Kidney epithelial cell (primary cell): ENCODE results near the gene CT45A1. TPM values are rescaled to one million over a fixed set of nuclear protein-coding genes. Genes with fewer than 3 reads are reported as not detected.
"Not testable (repeated sequence)": the region's sequence is repeated elsewhere in the genome, so short reads cannot be mapped to it uniquely, and the experiment has no call there.

ENCODE experiments used
- DNase-seq: peaks from one replicate; pipeline ENCODE4 v3.0.0-alpha.2; 2010; ENCODE audit warnings: low read depth
- H3K27me3 ChIP-seq: 2 replicates; pipeline ENCODE4 v1.6.0; 2011; ENCODE audit warnings: low read length; ENCODE audit not compliant: control insufficient read depth, insufficient read depth
- H3K36me3 ChIP-seq: 2 replicates; pipeline ENCODE4 v1.5.1; 2011; ENCODE audit warnings: low read length; ENCODE audit not compliant: control insufficient read depth, insufficient read depth
- H3K4me3 ChIP-seq: 2 replicates; pipeline ENCODE4 v1.5.1; 2011; ENCODE audit warnings: low read depth, mild to moderate bottlenecking, control low read depth, low read length
- total RNA-seq: library from RNA; depleted of rRNA; stranded (reverse); fragments of >200 nt; gene quantifications from 2 replicates; pipeline ENCODE4 v1.2.3, GENCODE V29; 2015
- TF ChIP-seq, protein P1 (sequence below): IDR thresholded peaks from 2 replicates; pipeline ENCODE4 v1.5.1; 2011; ENCODE audit warnings: mild to moderate bottlenecking, moderate library complexity, low read length, control low read depth, inconsistent platforms; ENCODE audit not compliant: insufficient read depth, poor library complexity, severe bottlenecking

CT45A1 gene
- total RNA-seq, 1 donor from 2014 or later: not detected

- no peaks in the 10 kb centered on the region for H3K27me3 ChIP-seq
- no peaks in the 10 kb centered on the region for H3K36me3 ChIP-seq
- no peak for DNase-seq
- no peak overlapping the region for H3K4me3 ChIP-seq
- TF ChIP-seq, protein P1, sequence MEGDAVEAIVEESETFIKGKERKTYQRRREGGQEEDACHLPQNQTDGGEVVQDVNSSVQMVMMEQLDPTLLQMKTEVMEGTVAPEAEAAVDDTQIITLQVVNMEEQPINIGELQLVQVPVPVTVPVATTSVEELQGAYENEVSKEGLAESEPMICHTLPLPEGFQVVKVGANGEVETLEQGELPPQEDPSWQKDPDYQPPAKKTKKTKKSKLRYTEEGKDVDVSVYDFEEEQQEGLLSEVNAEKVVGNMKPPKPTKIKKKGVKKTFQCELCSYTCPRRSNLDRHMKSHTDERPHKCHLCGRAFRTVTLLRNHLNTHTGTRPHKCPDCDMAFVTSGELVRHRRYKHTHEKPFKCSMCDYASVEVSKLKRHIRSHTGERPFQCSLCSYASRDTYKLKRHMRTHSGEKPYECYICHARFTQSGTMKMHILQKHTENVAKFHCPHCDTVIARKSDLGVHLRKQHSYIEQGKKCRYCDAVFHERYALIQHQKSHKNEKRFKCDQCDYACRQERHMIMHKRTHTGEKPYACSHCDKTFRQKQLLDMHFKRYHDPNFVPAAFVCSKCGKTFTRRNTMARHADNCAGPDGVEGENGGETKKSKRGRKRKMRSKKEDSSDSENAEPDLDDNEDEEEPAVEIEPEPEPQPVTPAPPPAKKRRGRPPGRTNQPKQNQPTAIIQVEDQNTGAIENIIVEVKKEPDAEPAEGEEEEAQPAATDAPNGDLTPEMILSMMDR: peak; percentile 20
Observed at GRCh38 chrX:135707880-135708279, 5.6 kb upstream of the CT45A1 start.

- Histone ChIP-seq H3K4me3 (no peak overlapping the region), H3K27me3 (no peaks in the 10 kb centered on the region), H3K36me3 (no peaks in the 10 kb centered on the region)
- no peak for DNase-seq
- TF ChIP-seq, protein P1: no peak
Observed at GRCh38 chrX:135713795-135714194, 356 bp downstream of the CT45A1 start.

DNA sequence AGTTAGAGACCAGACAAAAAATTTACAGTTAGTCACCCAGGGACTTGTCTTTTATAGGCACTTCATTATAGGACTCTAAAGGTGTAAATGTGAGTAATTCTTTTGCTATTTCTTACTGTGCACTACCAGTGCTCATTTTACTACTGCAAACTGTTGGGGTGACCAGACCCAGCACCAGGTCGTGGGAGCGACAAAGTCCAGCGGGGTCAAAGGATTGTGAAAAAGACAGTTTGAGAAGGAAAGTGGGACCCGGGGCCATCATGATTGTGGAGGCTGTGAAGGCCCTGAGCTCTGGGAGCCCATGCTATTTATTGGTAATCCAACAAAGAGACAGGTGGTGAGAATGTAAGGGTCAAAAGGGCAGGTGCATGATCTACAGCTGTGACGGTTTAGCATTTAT lies 21.2 kb downstream of the CT45A1 start:
- not testable (repeated sequence) for DNase-seq, H3K27me3 ChIP-seq, H3K36me3 ChIP-seq, H3K4me3 ChIP-seq

- Histone ChIP-seq H3K4me3 (no peak overlapping the region), H3K36me3 (no peaks in the 10 kb centered on the region), H3K27me3 (no peaks in the 10 kb centered on the region)
- TF ChIP-seq, protein P1: no peak
- DNase-seq: no peak
Observed at GRCh38 chrX:135737366-135738071, 24.1 kb downstream of the CT45A1 start.

GRCh38 chrX:135740681-135741149 lies 27.3 kb downstream of the CT45A1 start:
- no peaks in the 10 kb centered on the region for H3K27me3 ChIP-seq
- H3K4me3 ChIP-seq: no peak overlapping the region
- no peaks in the 10 kb centered on the region for H3K36me3 ChIP-seq
- DNase-seq: no peak
- TF ChIP-seq, protein P1: peak; percentile 45

DNA sequence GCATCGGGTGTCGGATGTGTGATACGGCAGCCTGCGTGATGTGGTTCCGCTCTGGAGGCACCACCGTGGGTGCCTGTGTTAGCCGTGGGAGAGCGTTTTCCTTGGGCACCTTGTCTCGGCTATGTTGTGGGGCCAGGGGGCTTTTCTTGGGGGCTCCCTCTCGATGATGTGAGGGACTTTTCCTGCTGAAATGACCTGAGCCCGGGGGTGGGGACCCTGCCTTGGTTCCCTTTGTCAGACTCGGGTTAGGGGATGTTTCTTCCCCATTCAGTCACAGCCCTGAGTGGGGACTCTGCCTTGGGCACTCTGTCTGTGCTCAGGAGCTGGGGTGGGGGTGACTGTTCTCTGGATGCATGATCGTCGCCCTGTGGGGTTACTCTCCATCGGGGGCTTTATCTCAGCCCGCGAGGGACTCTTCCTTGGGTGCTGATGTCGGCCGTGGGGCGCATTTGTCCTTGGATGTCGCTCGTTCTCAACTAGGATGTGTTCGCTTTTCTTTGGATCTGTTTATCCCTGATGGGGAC lies 27.8 kb downstream of the CT45A1 start:
- no peaks in the 10 kb centered on the region for H3K36me3 ChIP-seq
- DNase-seq: no peak
- no peaks in the 10 kb centered on the region for H3K27me3 ChIP-seq
- TF ChIP-seq, protein P1: no peak
- H3K4me3 ChIP-seq: no peak overlapping the region

DNA sequence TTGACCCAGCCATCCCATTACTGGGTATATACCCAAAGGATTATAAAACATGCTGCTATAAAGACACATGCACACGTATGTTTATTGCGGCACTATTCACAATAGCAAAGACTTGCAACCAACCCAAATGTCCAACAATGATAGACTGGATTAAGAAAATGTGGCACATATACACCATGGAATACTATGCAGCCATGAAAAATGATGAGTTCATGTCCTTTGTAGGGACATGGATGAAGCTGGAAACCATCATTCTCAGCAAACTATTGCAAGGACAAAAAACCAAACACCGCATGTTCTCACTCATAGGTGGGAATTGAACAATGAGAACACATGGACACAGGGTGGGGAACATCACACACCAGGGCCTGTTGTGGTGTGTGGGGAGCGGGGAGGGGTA lies 31.3 kb downstream of the CT45A1 start:
- H3K36me3 ChIP-seq, H3K4me3 ChIP-seq, DNase-seq, H3K27me3 ChIP-seq: not testable (repeated sequence)

GRCh38 chrX:135768091-135768490 lies 54.7 kb downstream of the CT45A1 start, which contains the start of gene CT45A3:
CT45A3 (minus strand) TSS chrX:135768191; CDS start chrX:135764444, 3,747 bp downstream.
- DNase-seq, H3K4me3 ChIP-seq, H3K27me3 ChIP-seq, H3K36me3 ChIP-seq: not testable (repeated sequence)
